Measurements from ENCODE around the gene PPP2R5C. TPM values are rescaled to one million over a fixed set of nuclear protein-coding genes. Genes with fewer than 3 reads are reported as not detected.

The PPP2R5C gene
- total RNA-seq, 1 experiment from 2014 or later = 80.3 TPM

DNA sequence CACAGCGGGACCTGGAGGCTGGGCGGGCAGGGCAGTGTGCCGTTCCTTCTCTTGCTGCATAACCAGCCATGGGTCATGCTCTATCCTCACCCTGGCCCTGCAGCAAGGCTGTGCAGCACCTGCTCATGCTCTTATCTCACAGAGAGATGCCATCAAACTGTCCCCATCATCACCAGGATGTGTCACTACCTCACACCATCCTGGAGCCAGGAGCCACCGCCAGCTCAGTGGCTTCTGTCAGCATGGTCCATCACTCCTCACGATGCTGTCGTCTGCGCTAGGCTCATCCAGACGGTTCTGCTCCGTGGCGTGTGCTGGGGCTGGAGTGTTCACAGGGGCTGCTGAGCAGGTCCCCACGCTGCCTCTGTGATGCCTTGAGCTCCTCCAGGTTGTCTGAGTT is 125.7 kb downstream of the PPP2R5C start:
- ChIA-PET CTCF (no interaction called here), POLR2A (no interaction called here)
- TF ChIP-seq, protein P1, sequence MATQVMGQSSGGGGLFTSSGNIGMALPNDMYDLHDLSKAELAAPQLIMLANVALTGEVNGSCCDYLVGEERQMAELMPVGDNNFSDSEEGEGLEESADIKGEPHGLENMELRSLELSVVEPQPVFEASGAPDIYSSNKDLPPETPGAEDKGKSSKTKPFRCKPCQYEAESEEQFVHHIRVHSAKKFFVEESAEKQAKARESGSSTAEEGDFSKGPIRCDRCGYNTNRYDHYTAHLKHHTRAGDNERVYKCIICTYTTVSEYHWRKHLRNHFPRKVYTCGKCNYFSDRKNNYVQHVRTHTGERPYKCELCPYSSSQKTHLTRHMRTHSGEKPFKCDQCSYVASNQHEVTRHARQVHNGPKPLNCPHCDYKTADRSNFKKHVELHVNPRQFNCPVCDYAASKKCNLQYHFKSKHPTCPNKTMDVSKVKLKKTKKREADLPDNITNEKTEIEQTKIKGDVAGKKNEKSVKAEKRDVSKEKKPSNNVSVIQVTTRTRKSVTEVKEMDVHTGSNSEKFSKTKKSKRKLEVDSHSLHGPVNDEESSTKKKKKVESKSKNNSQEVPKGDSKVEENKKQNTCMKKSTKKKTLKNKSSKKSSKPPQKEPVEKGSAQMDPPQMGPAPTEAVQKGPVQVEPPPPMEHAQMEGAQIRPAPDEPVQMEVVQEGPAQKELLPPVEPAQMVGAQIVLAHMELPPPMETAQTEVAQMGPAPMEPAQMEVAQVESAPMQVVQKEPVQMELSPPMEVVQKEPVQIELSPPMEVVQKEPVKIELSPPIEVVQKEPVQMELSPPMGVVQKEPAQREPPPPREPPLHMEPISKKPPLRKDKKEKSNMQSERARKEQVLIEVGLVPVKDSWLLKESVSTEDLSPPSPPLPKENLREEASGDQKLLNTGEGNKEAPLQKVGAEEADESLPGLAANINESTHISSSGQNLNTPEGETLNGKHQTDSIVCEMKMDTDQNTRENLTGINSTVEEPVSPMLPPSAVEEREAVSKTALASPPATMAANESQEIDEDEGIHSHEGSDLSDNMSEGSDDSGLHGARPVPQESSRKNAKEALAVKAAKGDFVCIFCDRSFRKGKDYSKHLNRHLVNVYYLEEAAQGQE (IDR thresholded peaks at IDR 0.05; ENCODE audit: insufficient read depth in 1 of 2, low read depth in 2 of 2, low read length in 1 of 2) = no peak
- TF ChIP-seq, protein P2, sequence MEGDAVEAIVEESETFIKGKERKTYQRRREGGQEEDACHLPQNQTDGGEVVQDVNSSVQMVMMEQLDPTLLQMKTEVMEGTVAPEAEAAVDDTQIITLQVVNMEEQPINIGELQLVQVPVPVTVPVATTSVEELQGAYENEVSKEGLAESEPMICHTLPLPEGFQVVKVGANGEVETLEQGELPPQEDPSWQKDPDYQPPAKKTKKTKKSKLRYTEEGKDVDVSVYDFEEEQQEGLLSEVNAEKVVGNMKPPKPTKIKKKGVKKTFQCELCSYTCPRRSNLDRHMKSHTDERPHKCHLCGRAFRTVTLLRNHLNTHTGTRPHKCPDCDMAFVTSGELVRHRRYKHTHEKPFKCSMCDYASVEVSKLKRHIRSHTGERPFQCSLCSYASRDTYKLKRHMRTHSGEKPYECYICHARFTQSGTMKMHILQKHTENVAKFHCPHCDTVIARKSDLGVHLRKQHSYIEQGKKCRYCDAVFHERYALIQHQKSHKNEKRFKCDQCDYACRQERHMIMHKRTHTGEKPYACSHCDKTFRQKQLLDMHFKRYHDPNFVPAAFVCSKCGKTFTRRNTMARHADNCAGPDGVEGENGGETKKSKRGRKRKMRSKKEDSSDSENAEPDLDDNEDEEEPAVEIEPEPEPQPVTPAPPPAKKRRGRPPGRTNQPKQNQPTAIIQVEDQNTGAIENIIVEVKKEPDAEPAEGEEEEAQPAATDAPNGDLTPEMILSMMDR (IDR thresholded peaks at IDR 0.05) = no peak
- TF ChIP-seq SIN3A (IDR thresholded peaks at IDR 0.05; ENCODE audit: borderline replicate concordance, insufficient read depth, low read depth, low read length) (no peak), TCF7L2 (IDR thresholded peaks at IDR 0.05; ENCODE audit: low read depth, low read length) (no peak), POLR2AphosphoS5 (IDR thresholded peaks at IDR 0.05; ENCODE audit: low read depth, low read length) (no peak)
- intact Hi-C loops (cut with micrococcal nuclease; ENCODE audit: unreplicated experiment) (no loop called here), in situ Hi-C loops (cut with HindIII; ENCODE audit: low pct_unique_long_range_greater_than_20kb, low sequenced_read_pairs) (no loop called here)
- Histone ChIP-seq H3K9me3 (ENCODE audit: control insufficient read depth, insufficient read depth, low read depth, low read length) (no peaks in the 10 kb centered on the region), H3K4me1 (ENCODE audit: control insufficient read depth, insufficient read depth, low read length) (no peaks in the 10 kb centered on the region), H3K36me3 (ENCODE audit: control insufficient read depth, insufficient read depth, low read length) (no peaks in the 10 kb centered on the region), H3K27ac (ENCODE audit: low read length) (no peak overlapping the region), H3K27me3 (ENCODE audit: control insufficient read depth, insufficient read depth, low read length) (no peaks in the 10 kb centered on the region), H3K4me3 (ENCODE audit: low read depth in 2 of 2, low read length in 2 of 2) (no peak overlapping the region)
- BruUV-seq (replicated peaks) = no TSS peak
- DNase-seq (ENCODE audit: low read depth, low spot score) = no peak
- no peak for ATAC-seq

DNA sequence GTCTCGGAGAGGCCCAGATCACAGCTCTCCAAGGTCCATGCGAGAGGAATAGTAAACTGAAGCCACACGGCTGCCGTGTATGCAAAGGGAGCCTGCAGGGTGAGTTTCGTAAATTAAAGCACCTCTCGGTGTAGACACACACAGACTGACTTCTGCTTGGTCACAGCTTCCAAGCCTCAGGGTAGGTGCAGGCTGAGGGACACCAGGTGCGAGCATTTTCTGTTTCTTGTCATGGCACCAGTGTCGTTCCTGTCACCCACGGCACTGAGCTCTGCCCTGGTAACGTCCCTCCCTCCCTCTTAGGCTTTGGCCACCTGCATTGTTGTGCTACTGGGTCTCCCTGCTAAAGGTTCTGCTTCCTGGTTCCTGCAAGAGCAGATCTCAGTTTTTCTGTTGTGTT is 126.7 kb downstream of the PPP2R5C start:
- BruUV-seq (replicated peaks) = no TSS peak
- H3K27ac ChIP-seq (ENCODE audit: low read length) = no peak overlapping the region
- peaks cover 3% of the 10 kb centered on the region; the same call in 1 of the 2 replicates for H3K36me3 ChIP-seq (ENCODE audit: control insufficient read depth, insufficient read depth, low read length)
- TF ChIP-seq TCF7L2 (IDR thresholded peaks at IDR 0.05; ENCODE audit: low read depth, low read length) = no peak
- TF ChIP-seq POLR2AphosphoS5 (IDR thresholded peaks at IDR 0.05; ENCODE audit: low read depth, low read length) = no peak
- TF ChIP-seq, protein P2 (IDR thresholded peaks at IDR 0.05) = no peak
- no peak for TF ChIP-seq SIN3A (IDR thresholded peaks at IDR 0.05; ENCODE audit: borderline replicate concordance, insufficient read depth, low read depth, low read length)
- in situ Hi-C loops (cut with HindIII; ENCODE audit: low pct_unique_long_range_greater_than_20kb, low sequenced_read_pairs) = no loop called here
- POLR2A ChIA-PET = no interaction called here
- CTCF ChIA-PET = interaction anchor here (0.5 kb wide), 1 partner anchor 184 kb away, joined by 3 read pairs; no protein-coding TSS in a partner anchor
- ATAC-seq = no peak
- DNase-seq (ENCODE audit: low read depth, low spot score) = no peak
- no peaks in the 10 kb centered on the region for H3K4me1 ChIP-seq (ENCODE audit: control insufficient read depth, insufficient read depth, low read length)
- intact Hi-C loops (cut with micrococcal nuclease; ENCODE audit: unreplicated experiment) = no loop called here
- no peaks in the 10 kb centered on the region for H3K9me3 ChIP-seq (ENCODE audit: control insufficient read depth, insufficient read depth, low read depth, low read length)
- H3K4me3 ChIP-seq (ENCODE audit: low read depth in 2 of 2, low read length in 2 of 2) = no peak overlapping the region
- H3K27me3 ChIP-seq (ENCODE audit: control insufficient read depth, insufficient read depth, low read length) = no peaks in the 10 kb centered on the region
